A549 (cell line): Measurements from ENCODE around the gene DUOX2.

Experiments
- POLR2A ChIP-seq: IDR thresholded peaks from 2 replicates; pipeline ENCODE4 v1.6.1; 2012; ENCODE audit warnings: mild to moderate bottlenecking, low read length
- TF ChIP-seq, protein P1 (sequence below): fragments of >200 bp; sonication (Bioruptor Twin); formaldehyde crosslinking; IDR thresholded peaks from 3 replicates; pipeline ENCODE4 v1.5.1; 2016
- TF ChIP-seq, protein P2 (sequence below): IDR thresholded peaks from 2 replicates; pipeline ENCODE4 v1.6.1; 2012; ENCODE audit warnings: low read depth, borderline replicate concordance

DNA sequence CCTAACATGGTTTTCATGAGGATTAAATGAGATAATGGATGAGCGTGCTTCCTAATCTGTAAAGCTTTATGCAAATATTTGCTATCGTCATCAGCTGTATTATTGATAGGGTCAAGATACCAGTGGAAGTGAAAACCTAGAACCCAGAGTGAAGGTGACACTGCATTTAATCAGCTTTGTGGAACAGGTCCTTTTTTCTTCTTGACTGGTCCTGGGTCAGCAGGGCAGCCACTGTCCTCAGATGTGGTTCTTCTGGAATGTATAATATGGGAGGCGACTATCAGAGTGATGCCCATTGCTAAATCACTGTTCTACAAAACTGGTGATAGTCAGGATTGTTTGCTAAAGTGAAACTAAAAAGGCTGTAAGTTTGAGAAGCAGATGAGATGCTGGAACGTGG lies 49.6 kb downstream of the DUOX2 start:
- TF ChIP-seq, protein P1, sequence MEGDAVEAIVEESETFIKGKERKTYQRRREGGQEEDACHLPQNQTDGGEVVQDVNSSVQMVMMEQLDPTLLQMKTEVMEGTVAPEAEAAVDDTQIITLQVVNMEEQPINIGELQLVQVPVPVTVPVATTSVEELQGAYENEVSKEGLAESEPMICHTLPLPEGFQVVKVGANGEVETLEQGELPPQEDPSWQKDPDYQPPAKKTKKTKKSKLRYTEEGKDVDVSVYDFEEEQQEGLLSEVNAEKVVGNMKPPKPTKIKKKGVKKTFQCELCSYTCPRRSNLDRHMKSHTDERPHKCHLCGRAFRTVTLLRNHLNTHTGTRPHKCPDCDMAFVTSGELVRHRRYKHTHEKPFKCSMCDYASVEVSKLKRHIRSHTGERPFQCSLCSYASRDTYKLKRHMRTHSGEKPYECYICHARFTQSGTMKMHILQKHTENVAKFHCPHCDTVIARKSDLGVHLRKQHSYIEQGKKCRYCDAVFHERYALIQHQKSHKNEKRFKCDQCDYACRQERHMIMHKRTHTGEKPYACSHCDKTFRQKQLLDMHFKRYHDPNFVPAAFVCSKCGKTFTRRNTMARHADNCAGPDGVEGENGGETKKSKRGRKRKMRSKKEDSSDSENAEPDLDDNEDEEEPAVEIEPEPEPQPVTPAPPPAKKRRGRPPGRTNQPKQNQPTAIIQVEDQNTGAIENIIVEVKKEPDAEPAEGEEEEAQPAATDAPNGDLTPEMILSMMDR: no peak
- no peak for TF ChIP-seq POLR2A
- TF ChIP-seq, protein P2, sequence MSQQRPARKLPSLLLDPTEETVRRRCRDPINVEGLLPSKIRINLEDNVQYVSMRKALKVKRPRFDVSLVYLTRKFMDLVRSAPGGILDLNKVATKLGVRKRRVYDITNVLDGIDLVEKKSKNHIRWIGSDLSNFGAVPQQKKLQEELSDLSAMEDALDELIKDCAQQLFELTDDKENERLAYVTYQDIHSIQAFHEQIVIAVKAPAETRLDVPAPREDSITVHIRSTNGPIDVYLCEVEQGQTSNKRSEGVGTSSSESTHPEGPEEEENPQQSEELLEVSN: no peak
